Mesothelial cell of epicardium (in vitro differentiated cells): ENCODE measurements around the gene WARS2. TPM values are rescaled to one million over a fixed set of nuclear protein-coding genes. Genes with fewer than 3 reads are reported as not detected.

ENCODE experiments used
- DNase-seq, 2 experiments: peaks; one replicate each; pipeline ENCODE4 v3.0.0; 2021; ENCODE audit warnings: low spot score in 2 of 2; ENCODE audit not compliant: unreplicated experiment in 2 of 2
- H3K27ac Mint-ChIP-seq: 2 replicates; pipeline ENCODE4 v1.8.0; 2021; ENCODE audit warnings: mixed read lengths
- H3K27me3 Mint-ChIP-seq: 2 replicates; pipeline ENCODE4 v1.8.0; 2021; ENCODE audit warnings: low read depth, mixed read lengths
- H3K36me3 Mint-ChIP-seq: 2 replicates; pipeline ENCODE4 v1.8.0; 2021; ENCODE audit warnings: mixed read lengths
- H3K4me1 Mint-ChIP-seq: 2 replicates; pipeline ENCODE4 v1.8.0; 2021; ENCODE audit warnings: mixed read lengths
- H3K4me3 Mint-ChIP-seq: 2 replicates; pipeline ENCODE4 v1.8.0; 2021; ENCODE audit warnings: mild to moderate bottlenecking, moderate library complexity, mixed read lengths
- H3K9me3 Mint-ChIP-seq: 2 replicates; pipeline ENCODE4 v1.8.0; 2021; ENCODE audit warnings: mixed read lengths
- total RNA-seq: library from RNA; stranded (reverse); gene quantifications from 3 replicates; pipeline ENCODE4 v1.2.1, GENCODE V29; 2021
- TF ChIP-seq, protein P1 (sequence below): fragments of 200-600 bp; sonication (generic); IDR thresholded peaks from one replicate; pipeline ENCODE4 v1.5.0; 2021; ENCODE audit warnings: antibody characterized with exemption; ENCODE audit not compliant: unreplicated experiment

The WARS2 gene
- total RNA-seq, 1 donor from 2014 or later = 18.7 TPM

DNA sequence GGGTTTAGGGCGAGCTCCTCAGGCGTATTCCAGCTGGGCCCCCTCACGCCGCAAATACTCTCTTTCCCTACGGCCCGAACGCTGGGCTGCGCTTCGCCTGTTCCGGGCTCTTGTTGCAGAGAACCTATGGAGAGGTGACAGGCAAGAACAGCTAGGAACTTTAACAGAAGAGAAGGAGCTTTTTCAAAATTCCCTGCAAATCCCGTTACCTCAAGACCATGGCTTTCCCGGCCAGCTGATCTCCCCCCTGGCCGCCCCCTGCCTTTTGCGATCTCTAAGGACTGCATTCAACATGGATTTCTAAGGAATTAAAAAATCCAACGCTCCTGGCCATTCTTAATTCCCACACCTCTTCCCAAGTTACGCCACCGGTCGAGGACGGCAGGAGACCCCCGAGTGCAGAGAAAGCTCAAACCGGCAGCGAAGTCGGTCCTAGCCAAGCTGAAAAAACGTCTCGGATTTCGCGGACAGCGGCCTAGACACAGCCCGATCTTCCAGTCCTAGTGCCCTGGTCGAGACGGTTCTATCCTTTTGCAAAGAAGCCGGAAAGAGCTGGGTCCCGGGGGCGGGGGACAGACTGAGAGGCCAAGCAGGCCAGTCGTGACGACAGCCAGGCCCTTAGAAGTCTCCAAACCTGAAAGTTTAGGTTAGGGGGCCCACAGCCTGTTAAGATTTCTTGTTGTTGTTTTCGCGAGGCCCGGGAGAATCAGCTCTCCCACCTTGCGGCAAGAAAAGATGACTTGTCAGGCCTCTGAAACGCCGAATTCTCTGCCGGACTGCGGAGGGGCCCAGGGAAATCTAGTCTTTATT is 151.2 kb downstream of the WARS2 start:
- H3K36me3 Mint-ChIP-seq = peaks cover 2% of the 10 kb centered on the region
- H3K9me3 Mint-ChIP-seq = no peaks in the 10 kb centered on the region
- H3K27ac Mint-ChIP-seq = no peak overlapping the region
- DNase-seq = no peak
- TF ChIP-seq, protein P1, sequence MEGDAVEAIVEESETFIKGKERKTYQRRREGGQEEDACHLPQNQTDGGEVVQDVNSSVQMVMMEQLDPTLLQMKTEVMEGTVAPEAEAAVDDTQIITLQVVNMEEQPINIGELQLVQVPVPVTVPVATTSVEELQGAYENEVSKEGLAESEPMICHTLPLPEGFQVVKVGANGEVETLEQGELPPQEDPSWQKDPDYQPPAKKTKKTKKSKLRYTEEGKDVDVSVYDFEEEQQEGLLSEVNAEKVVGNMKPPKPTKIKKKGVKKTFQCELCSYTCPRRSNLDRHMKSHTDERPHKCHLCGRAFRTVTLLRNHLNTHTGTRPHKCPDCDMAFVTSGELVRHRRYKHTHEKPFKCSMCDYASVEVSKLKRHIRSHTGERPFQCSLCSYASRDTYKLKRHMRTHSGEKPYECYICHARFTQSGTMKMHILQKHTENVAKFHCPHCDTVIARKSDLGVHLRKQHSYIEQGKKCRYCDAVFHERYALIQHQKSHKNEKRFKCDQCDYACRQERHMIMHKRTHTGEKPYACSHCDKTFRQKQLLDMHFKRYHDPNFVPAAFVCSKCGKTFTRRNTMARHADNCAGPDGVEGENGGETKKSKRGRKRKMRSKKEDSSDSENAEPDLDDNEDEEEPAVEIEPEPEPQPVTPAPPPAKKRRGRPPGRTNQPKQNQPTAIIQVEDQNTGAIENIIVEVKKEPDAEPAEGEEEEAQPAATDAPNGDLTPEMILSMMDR = no peak
- peaks cover 38% of the 10 kb centered on the region for H3K4me1 Mint-ChIP-seq
- H3K4me3 Mint-ChIP-seq = peak overlapping the region; percentile 8
- H3K27me3 Mint-ChIP-seq = peaks cover 100% of the 10 kb centered on the region

DNA sequence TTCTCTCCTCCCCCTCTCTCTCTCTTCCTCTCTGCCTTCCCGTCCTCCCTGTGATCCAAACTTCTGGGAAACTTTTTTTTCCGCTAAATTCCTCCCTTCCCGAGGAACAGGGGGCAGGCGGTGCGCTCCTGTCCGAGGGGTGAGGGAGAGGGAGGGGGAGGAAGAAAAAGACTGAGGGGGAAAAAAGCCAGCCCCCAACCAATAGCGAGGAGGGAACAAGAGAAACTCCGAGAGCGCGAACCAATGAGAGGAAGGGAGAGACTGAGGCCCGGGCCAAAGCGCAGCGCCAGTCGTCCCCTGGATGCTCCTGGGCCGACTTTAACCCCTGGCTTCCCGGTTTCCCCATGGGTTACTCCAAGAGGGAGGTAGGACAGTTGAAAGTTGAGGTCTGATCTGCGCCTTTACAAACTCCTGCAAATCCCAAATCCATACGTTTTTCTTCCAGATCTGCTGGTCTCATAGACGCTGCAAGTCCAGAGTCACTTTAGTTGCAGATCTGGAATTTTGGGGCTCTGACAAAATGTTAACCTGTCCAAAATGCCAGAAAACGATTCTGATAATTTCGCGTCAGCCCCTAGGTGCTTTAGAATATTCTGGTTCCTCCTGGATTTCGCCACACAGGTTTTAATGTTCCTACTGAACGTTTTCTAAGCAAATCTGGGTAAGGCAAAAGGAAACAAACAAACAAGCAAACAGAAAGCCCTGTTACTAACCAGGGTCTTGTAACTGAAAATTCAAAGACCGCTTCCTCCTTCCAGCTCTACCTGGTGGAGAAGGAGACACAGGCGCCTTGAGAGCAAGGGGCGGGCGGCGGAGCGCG is 152.1 kb downstream of the WARS2 start, which contains the start of gene TBX15:
Gene TBX15, minus strand, starts transcription at position 158 of the 820 bp plus-strand sequence. CDS start 548 bp downstream, outside the sequence.
- Mint-ChIP-seq H3K36me3 (peaks cover 2% of the 10 kb centered on the region), H3K4me1 (peaks cover 41% of the 10 kb centered on the region), H3K4me3 (peak within 1 kb of the TSS; percentile 52), H3K27ac (no peak within 1 kb of the TSS), H3K9me3 (no peaks in the 10 kb centered on the region), H3K27me3 (peaks cover 100% of the 10 kb centered on the region)
- no peak for DNase-seq
- TF ChIP-seq, protein P1 = no peak

DNA sequence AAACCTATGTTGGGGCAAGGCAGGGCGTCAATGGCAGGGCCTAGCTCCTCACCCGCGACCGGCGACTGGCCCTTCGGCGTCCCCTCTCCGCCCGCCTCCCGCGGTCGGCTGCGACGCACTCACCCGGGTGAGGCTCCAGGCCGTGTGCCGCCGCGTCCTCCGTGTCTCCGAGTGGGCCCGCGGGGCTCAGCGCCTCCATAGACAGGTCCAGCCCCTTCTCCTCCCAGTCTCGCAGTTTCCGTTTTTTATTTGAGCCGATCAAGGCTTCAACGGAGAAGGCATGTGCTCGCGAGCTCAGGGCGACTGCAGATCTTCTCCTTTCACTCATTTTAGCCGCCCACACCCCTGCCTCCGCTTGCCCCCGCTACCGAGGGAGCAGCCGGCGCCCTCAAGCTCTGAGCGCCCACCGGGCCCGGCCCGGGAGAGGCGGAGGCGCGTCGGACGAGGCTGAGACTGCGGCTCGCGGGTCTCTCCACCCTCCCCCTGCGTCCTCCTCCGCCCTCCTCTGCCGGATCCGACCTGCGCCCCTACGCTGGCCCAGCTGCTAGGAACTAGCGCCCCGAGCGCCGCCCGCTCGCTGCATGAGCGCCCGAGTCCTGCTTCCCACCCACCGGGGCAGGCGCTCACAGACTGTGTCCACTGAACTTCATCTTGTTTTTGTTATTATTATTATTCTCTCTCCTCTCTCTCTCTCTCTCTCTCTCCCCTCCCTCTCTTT is 152.8 kb downstream of the WARS2 start:
- H3K4me1 Mint-ChIP-seq = peaks cover 41% of the 10 kb centered on the region
- peaks cover 100% of the 10 kb centered on the region for H3K27me3 Mint-ChIP-seq
- H3K27ac Mint-ChIP-seq = no peak overlapping the region
- peak overlapping the region; percentile 52 for H3K4me3 Mint-ChIP-seq
- TF ChIP-seq, protein P1 = no peak
- peaks cover 2% of the 10 kb centered on the region for H3K36me3 Mint-ChIP-seq
- no peaks in the 10 kb centered on the region for H3K9me3 Mint-ChIP-seq
- DNase-seq = no peak

DNA sequence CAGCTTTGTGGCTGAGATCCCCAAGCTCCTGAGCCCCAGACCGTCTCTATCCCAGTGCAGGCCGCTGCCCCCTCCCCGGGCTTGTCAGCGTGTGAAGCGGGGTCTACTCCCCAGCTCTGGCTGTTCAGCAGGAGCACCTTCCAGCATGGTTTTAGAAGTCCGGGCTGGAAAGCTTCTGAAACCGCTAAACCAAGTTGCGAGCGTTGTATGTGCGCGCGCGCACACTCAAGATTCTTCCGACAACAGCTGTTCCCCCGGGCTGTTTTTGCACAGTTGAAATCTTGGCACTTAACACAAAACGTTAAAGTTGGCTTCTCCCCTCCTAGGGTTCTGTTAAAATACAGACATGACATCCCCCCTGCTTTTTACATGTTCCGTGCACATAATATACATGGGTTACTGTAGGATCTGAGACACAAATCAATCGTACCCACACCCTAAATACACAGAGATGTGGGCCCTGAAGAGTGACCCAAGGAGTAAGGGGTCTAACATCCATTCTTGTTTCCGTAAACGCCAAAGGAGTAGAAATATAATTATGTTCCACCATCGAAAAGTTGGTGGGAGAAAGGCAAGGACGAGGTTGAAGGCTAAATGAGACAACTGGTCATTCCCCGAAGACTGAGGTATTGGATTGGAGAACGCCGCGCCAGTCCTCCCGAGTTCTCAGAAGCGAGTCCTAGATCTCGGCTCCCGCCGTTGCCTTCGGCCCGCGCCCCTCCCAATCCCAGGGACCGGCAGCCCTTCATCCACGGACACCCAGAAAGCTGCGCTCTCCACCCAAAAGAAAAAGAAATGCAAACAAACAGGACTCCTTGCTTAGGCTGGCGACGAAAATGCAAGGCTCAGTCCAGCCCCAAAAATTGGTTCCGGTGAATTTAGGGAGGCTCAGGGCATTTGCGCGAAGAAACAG is 153.6 kb downstream of the WARS2 start:
- Mint-ChIP-seq H3K36me3 (no peaks in the 10 kb centered on the region), H3K4me1 (peaks cover 41% of the 10 kb centered on the region), H3K27ac (no peak overlapping the region), H3K27me3 (peaks cover 100% of the 10 kb centered on the region), H3K4me3 (peak overlapping the region; percentile 52), H3K9me3 (no peaks in the 10 kb centered on the region)
- TF ChIP-seq, protein P1 = no peak
- no peak for DNase-seq
